ENCODE results near the gene S100B. TPM values are rescaled to one million over a fixed set of nuclear protein-coding genes. Genes with fewer than 3 reads are reported as not detected.
"Not testable (repeated sequence)": the region's sequence is repeated elsewhere in the genome, so short reads cannot be mapped to it uniquely, and the experiment has no call there.

Gene S100B
- total RNA-seq, 2 donors from 2014 or later = not detected

DNA sequence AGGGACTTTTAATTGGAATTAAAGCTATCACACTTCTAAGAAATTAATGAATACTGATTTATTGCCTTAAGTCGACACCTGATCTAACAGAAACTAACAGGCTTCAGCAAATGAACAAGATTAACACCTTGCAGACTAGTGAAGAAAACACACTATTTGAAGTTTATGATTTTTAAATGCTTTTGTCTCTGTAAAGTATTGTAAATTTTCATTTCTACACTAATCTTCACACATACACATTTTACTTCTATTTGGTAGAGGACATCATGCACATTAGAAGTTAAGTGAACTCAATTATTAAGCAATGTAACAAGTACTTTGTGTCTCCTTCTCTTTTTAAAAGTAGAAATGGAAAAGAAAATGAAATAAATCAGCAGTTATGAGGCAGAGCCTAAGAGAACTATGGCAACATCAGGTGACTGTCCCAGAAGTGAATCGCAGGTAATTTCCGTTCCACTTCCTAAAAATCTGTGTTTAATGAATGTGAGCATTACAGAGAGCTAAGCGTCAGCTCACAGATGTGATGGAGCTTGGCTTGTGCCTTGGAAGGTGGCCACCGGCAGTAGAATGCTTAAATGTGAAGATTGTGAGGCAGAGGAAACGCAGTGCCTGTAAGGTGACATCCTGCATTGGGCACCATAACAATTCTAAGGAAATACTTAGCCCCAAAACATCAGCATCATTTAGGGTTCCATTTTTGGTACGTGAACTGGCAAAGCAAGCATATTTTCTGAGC lies 31.8 kb upstream of the S100B start:
- Mint-ChIP-seq H3K36me3 (peaks cover 18% of the 10 kb centered on the region), H3K4me3 (peak overlapping the region; percentile 98), H3K4me1 (ENCODE audit: low read depth in 2 of 2) (peaks cover 47 to 61% of the 10 kb centered on the region in 2 donors), H3K9me3 (no peaks in the 10 kb centered on the region), H3K27me3 (no peaks in the 10 kb centered on the region), H3K27ac (peak overlapping the region; percentile 91 to 93)
- DNase-seq (ENCODE audit: low spot score) = no peak
- no peak for ATAC-seq

DNA sequence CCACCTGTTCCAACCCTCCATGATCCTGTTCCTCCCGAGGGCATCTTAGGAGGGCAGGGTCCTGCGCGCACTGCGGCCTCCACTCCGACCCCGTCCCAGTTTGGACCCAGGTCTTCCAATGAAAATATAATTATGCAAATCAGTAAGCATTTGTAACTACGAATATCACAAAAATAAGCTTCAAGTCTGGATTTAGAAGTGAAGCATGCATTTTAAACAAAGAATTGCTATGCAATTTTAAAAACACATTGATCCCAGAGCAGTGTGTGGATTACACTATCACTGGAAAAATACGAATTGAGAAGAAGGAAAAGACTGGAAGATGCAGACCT lies 31.3 kb upstream of the S100B start:
- Mint-ChIP-seq H3K4me3 (peak overlapping the region; percentile 98), H3K27ac (peak overlapping the region; percentile 91 to 93), H3K27me3 (no peaks in the 10 kb centered on the region), H3K36me3 (peaks cover 12% of the 10 kb centered on the region), H3K4me1 (ENCODE audit: low read depth in 2 of 2) (peaks cover 41 to 59% of the 10 kb centered on the region in 2 donors), H3K9me3 (no peaks in the 10 kb centered on the region)
- DNase-seq (ENCODE audit: low spot score) (no peak), ATAC-seq (no peak)

- peak within 1 kb of the TSS; percentile 91 to 93 for H3K27ac Mint-ChIP-seq
- ATAC-seq = peak; percentile 94 to 96
- no peaks in the 10 kb centered on the region for H3K27me3 Mint-ChIP-seq
- H3K9me3 Mint-ChIP-seq = no peaks in the 10 kb centered on the region
- peak within 1 kb of the TSS; percentile 98 for H3K4me3 Mint-ChIP-seq
- peaks cover 37 to 55% of the 10 kb centered on the region in 2 donors for H3K4me1 Mint-ChIP-seq (ENCODE audit: low read depth in 2 of 2)
- peak; percentile 98 for DNase-seq (ENCODE audit: low spot score)
- peaks cover 6% of the 10 kb centered on the region for H3K36me3 Mint-ChIP-seq
Measured at GRCh38 chr21:46635324-46636180, 30.7 kb upstream of the S100B start, which contains the start of gene PRMT2. Gene PRMT2, plus strand, starts transcription at chr21:46635674. Its CDS starts 1,278 bp downstream, at chr21:46636952.

- peak overlapping the region; percentile 98 for H3K4me3 Mint-ChIP-seq
- ATAC-seq (peak in 1 of 2 donors; percentile 18), DNase-seq (ENCODE audit: low spot score) (no peak)
- no peaks in the 10 kb centered on the region for H3K27me3 Mint-ChIP-seq
- peak overlapping the region; percentile 91 to 93 for H3K27ac Mint-ChIP-seq
- H3K4me1 Mint-ChIP-seq (ENCODE audit: low read depth in 2 of 2) = peaks cover 32 to 49% of the 10 kb centered on the region in 2 donors
- peaks cover 4% of the 10 kb centered on the region for H3K36me3 Mint-ChIP-seq
- no peaks in the 10 kb centered on the region for H3K9me3 Mint-ChIP-seq
Measured at GRCh38 chr21:46634966-46635323, 30.1 kb upstream of the S100B start.

GRCh38 chr21:46634427-46634826 lies 29.5 kb upstream of the S100B start:
- no peak for DNase-seq (ENCODE audit: low spot score)
- peaks cover 4% of the 10 kb centered on the region for H3K36me3 Mint-ChIP-seq
- peak overlapping the region; percentile 91 to 93 for H3K27ac Mint-ChIP-seq
- no peaks in the 10 kb centered on the region for H3K9me3 Mint-ChIP-seq
- H3K4me1 Mint-ChIP-seq (ENCODE audit: low read depth in 2 of 2) = peaks cover 27 to 44% of the 10 kb centered on the region in 2 donors
- H3K27me3 Mint-ChIP-seq = no peaks in the 10 kb centered on the region
- ATAC-seq = no peak
- H3K4me3 Mint-ChIP-seq = peak overlapping the region; percentile 98

GRCh38 chr21:46633566-46633965 lies 28.7 kb upstream of the S100B start:
- H3K4me3 Mint-ChIP-seq = peak overlapping the region; percentile 98
- no peak for DNase-seq (ENCODE audit: low spot score)
- H3K27me3 Mint-ChIP-seq = no peaks in the 10 kb centered on the region
- H3K9me3 Mint-ChIP-seq = no peaks in the 10 kb centered on the region
- H3K27ac Mint-ChIP-seq = peak overlapping the region; percentile 20 to 91
- peaks cover 4% of the 10 kb centered on the region for H3K36me3 Mint-ChIP-seq
- H3K4me1 Mint-ChIP-seq (ENCODE audit: low read depth in 2 of 2) = peaks cover 25 to 35% of the 10 kb centered on the region in 2 donors
- no peak for ATAC-seq

GRCh38 chr21:46630915-46631314 lies 26.0 kb upstream of the S100B start:
- H3K4me1 Mint-ChIP-seq (ENCODE audit: low read depth in 2 of 2) = peaks cover 12 to 21% of the 10 kb centered on the region in 2 donors
- H3K27me3 Mint-ChIP-seq; H3K9me3 Mint-ChIP-seq; DNase-seq (ENCODE audit: low spot score); ATAC-seq; H3K27ac Mint-ChIP-seq; H3K4me3 Mint-ChIP-seq; H3K36me3 Mint-ChIP-seq: not testable (repeated sequence)

DNA sequence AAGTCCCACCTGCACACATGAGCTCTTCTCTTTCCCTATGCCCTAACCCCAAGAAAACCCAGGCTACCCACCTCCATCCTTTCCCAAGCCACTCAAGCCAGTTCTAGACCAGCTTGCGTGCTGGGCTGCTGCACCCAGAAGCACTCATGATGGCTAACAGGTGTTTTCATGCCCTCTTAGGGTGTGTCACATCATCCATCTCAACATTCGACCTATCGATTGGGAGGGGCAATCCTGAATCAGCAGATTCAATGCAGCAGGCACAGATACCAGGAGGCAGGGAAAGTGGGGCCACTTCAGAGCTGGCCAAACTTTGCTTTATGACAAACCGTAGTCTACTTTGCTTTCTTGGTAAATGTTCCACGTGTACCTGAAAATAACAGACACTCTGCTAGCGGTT lies 24.0 kb upstream of the S100B start:
- H3K36me3 Mint-ChIP-seq = peaks cover 5% of the 10 kb centered on the region
- H3K4me1 Mint-ChIP-seq (ENCODE audit: low read depth in 2 of 2) = peaks cover 6 to 19% of the 10 kb centered on the region in 2 donors
- H3K9me3 Mint-ChIP-seq = no peaks in the 10 kb centered on the region
- H3K27me3 Mint-ChIP-seq = no peaks in the 10 kb centered on the region
- no peak overlapping the region for H3K27ac Mint-ChIP-seq
- H3K4me3 Mint-ChIP-seq = no peak overlapping the region
- no peak for ATAC-seq
- no peak for DNase-seq (ENCODE audit: low spot score)

DNA sequence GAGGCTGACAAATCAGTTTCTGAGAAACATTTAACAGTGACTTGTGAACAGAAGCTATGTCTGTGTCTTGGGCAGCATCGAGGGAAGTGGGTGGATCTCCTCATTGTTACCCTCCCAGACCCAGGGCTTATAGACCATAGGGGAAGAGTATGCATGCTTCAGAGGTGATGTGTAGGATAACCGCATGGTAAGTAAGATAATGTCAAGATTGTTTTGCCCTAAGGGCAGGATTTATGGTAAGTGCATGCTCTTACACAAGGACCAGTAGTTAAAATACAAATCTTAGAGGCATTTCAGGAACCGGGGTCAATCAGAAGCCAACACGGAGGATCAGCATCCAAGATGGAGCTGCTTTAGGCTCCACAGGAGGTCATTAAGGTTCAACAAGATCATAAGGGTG lies 22.8 kb upstream of the S100B start:
- no peak for DNase-seq (ENCODE audit: low spot score)
- Mint-ChIP-seq H3K27ac (no peak overlapping the region), H3K4me3 (no peak overlapping the region), H3K36me3 (peaks cover 5% of the 10 kb centered on the region), H3K9me3 (no peaks in the 10 kb centered on the region), H3K27me3 (no peaks in the 10 kb centered on the region), H3K4me1 (ENCODE audit: low read depth in 2 of 2) (peaks cover 10 to 18% of the 10 kb centered on the region in 2 donors)
- no peak for ATAC-seq

DNA sequence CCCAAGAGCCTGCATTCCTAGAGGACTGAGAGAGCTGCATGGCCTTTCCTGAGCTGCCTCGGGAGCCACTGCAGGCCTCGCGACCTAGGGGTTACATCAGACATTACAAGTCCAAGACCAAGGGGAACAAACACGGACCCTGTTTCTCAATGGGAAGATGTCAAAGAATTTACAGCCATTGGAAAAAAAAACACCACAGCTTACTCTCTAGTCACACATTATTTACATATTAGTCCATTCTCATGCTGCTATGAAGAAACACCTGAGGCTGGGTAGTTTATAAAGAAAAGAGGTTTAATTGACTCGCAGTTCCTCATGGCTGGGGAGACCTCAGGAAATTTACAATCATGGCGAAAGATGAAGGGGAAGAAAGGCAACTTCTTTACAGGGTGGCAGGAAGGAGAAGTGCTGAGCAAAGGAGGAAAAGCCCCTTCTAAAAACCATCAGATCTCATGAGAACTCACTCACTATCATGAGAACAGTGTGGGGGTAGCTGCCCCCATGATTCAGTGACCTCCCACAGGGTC lies 22.2 kb upstream of the S100B start:
- no peaks in the 10 kb centered on the region for H3K27me3 Mint-ChIP-seq
- H3K27ac Mint-ChIP-seq = no peak overlapping the region
- no peak overlapping the region for H3K4me3 Mint-ChIP-seq
- no peak for ATAC-seq
- DNase-seq (ENCODE audit: low spot score) = no peak
- H3K36me3 Mint-ChIP-seq = peaks cover 5% of the 10 kb centered on the region
- no peaks in the 10 kb centered on the region for H3K9me3 Mint-ChIP-seq
- peaks cover 16 to 25% of the 10 kb centered on the region in 2 donors for H3K4me1 Mint-ChIP-seq (ENCODE audit: low read depth in 2 of 2)

- no peak overlapping the region for H3K4me3 Mint-ChIP-seq
Measured at GRCh38 chr21:46626536-46626935, 21.7 kb upstream of the S100B start.

DNA sequence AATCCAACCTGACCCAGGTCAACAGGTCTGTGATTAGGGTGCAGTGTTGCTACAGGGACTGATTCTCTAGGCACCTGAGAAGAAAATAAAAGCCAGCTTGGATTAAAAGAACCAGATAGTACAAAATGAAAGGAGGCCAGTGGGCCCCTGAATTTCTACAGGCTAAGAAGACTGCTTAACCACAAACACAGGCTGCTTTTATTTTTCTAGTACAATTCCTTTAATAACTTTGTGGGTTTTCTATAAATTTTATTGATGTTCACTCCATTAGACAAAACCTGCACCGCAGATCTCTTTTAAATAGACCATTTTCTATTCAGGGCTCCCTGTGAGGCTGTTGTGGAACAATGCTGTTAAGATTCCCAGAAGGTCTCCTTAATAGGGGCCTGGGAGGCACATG lies 20.9 kb upstream of the S100B start:
- Mint-ChIP-seq H3K27me3 (no peaks in the 10 kb centered on the region), H3K36me3 (peaks cover 5% of the 10 kb centered on the region), H3K4me1 (ENCODE audit: low read depth in 2 of 2) (peaks cover 26 to 38% of the 10 kb centered on the region in 2 donors), H3K9me3 (no peaks in the 10 kb centered on the region), H3K4me3 (peak overlapping the region; percentile 17), H3K27ac (peak overlapping the region in 1 of 2 donors; percentile 41)
- no peak for ATAC-seq
- no peak for DNase-seq (ENCODE audit: low spot score)

More at GRCh38 chr21:46626536-46626935, 21.7 kb upstream of the S100B start:
- Mint-ChIP-seq H3K4me1 (ENCODE audit: low read depth in 2 of 2) (peaks cover 18 to 30% of the 10 kb centered on the region in 2 donors), H3K27ac (no peak overlapping the region), H3K9me3 (no peaks in the 10 kb centered on the region), H3K27me3 (no peaks in the 10 kb centered on the region), H3K36me3 (peaks cover 5% of the 10 kb centered on the region)
- DNase-seq (ENCODE audit: low spot score) (no peak), ATAC-seq (no peak)

GRCh38 chr21:46624050-46624449 lies 19.2 kb upstream of the S100B start:
- Mint-ChIP-seq H3K27me3 (no peaks in the 10 kb centered on the region), H3K27ac (no peak overlapping the region), H3K4me3 (no peak overlapping the region), H3K4me1 (ENCODE audit: low read depth in 2 of 2) (peaks cover 39 to 48% of the 10 kb centered on the region in 2 donors), H3K36me3 (peaks cover 5% of the 10 kb centered on the region), H3K9me3 (no peaks in the 10 kb centered on the region)
- DNase-seq (ENCODE audit: low spot score) = no peak
- ATAC-seq = no peak

- ATAC-seq = peak; percentile 88 to 93
- Mint-ChIP-seq H3K27me3 (no peaks in the 10 kb centered on the region), H3K4me1 (ENCODE audit: low read depth in 2 of 2) (peaks cover 36 to 48% of the 10 kb centered on the region in 2 donors), H3K27ac (peak overlapping the region; percentile 86 to 91), H3K4me3 (peak overlapping the region; percentile 76), H3K9me3 (no peaks in the 10 kb centered on the region), H3K36me3 (peaks cover 5% of the 10 kb centered on the region)
- peak; percentile 68 for DNase-seq (ENCODE audit: low spot score)
Measured at GRCh38 chr21:46622226-46622625, 17.3 kb upstream of the S100B start.
